Activated gamma-delta T cell (primary cell): ENCODE results near the gene PSMA7.
"Not testable (repeated sequence)": the region's sequence is repeated elsewhere in the genome, so short reads cannot be mapped to it uniquely, and the experiment has no call there.

Experiments
- DNase-seq: peaks from one replicate; lab custom pipeline; 2025; lab: John Stamatoyannopoulos, UW

Gene PSMA7

DNA sequence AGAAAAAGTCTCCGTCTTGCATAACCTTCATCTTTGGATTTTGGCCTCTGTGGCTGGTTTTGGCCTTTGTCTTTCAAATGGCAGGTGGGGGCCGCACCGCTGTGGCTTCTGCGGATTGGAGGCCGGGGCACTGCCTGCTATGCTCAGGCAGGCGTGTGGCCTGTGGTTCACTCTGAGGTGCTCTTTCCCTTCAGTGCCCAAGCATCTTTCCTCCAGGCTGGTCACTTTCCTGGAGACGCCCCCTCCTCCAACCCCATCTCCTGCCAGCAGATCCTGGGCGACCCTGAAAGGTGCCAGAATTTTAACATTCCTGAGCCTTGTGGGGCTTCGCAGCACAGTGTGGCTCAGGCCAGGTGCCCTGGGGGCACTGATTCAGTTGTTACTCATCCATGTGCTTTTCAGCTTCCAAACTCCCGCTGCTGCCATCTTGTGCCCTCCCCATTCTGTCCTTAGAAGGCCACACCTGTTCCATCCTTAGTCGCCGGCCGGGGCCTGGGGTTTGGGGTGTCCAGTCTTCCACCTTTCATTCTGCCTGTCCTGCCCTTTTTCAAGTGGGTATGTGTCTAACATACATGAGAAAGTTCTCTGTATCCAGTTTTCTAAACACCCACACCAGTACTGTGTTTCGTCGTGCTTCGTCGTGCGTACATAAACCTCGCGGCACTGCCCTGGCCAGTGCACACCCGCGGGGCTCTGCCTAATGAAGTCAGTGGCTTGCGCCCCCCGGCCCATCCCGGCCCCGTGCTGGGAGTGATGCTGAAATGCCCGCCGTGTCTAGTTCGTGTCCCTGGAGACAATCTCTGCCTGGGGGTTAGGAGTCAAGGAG, 12.4 kb upstream of the PSMA7 start:
- DNase-seq, result no peak

DNA sequence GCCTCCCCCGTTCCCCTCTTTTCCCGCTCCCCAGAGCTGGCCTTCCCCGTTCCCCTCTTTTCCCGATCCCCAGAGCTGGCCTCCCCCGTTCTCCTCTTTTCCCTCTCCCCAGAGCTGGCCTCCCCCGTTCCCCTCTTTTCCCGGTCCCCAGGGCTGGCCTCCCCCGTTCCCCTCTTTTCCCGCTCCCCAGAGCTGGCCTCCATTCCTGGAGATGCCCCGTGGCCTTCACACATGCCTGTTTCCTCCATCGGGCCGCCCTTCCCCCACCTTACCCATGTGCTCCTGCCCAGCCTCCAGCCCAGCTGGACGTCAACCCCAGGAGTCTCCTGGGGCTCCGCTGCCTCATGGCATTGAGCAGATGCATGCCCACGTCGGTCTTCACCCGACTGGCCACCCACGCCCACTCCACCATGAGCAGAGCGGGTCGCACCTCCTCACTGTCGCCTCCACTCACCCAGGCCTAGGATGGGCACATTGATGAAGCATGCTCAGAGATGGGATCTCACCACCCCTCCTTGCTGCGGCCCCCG, 8.7 kb upstream of the PSMA7 start:
- DNase-seq, result no peak

- DNase-seq, result no peak
These were observed 8.0 kb upstream of the PSMA7 start for GRCh38 chr20:62151225-62151624.

- no peak for DNase-seq
These were observed 7.0 kb upstream of the PSMA7 start for GRCh38 chr20:62150310-62150575.

- DNase-seq, result no peak
These were observed 6.5 kb upstream of the PSMA7 start for GRCh38 chr20:62149532-62150309.

DNA sequence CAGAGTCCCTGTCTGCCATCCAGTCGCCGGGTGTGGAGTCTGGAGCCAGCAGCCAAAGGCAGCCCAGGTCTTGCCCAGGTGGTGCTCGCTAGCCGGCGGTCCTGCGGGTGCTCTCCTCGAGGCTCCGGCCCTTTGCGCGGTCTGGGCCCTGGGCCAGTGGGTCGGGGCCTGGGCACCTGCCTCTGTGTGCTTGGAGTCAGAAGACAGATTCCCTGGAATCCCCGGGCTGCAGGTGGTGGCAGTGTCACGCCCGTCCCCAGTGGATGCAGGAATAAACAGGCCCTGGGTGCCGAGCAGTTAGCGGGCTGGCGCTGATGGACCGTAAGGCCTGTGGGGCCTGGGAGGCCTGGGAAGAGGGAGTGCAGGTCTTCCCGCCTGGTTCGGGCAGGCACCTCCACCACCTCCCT, 5.7 kb upstream of the PSMA7 start:
- DNase-seq, result no peak

DNA sequence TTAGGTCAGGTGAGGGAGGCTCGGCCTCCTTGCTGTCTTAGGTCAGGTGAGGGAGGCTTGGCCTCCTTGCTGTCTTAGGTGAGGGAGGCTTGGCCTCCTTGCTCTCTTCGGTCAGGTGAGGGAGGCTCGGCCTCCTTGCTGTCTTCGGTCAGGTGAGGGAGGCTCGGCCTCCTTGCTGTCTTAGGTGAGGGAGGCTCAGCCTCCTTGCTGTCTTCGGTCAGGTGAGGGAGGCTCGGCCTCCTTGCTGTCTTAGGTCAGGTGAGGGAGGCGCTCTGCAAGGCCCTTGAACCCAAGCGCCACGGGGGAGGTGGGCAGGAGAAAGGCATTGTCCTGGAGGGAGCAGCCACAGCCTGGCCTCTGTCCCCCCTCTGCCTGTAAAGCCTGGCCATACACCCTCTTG, 5.2 kb upstream of the PSMA7 start:
- not testable (repeated sequence) for DNase-seq

- DNase-seq, result no peak
These were observed 4.3 kb upstream of the PSMA7 start for GRCh38 chr20:62147528-62147927.

GRCh38 chr20:62147125-62147524, 3.9 kb upstream of the PSMA7 start:
- no peak for DNase-seq

- DNase-seq, result no peak
These were observed 3.0 kb upstream of the PSMA7 start for GRCh38 chr20:62146019-62146755.

DNA sequence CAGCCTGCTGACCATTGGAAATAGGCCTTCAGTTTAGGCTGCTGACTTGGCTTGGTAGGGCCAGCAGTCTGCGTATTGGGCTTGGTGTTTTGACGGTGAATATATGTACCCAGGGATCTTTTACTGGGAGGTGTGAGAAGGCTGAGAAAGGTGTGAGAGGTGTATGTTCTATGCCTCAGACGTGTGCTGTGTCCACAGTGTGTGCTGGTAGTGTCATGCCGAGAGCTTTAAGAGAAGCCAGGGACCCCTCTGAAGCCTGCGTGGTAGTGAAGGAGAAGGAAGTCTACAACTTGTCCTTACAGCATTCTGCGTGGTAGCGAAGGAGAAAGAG, 2.5 kb upstream of the PSMA7 start:
- DNase-seq, result no peak

- no peak for DNase-seq
These were observed 997 bp upstream of the PSMA7 start for GRCh38 chr20:62143957-62144825.

- DNase-seq, result no peak
These were observed 728 bp downstream of the PSMA7 start for GRCh38 chr20:62142252-62143080.

DNA sequence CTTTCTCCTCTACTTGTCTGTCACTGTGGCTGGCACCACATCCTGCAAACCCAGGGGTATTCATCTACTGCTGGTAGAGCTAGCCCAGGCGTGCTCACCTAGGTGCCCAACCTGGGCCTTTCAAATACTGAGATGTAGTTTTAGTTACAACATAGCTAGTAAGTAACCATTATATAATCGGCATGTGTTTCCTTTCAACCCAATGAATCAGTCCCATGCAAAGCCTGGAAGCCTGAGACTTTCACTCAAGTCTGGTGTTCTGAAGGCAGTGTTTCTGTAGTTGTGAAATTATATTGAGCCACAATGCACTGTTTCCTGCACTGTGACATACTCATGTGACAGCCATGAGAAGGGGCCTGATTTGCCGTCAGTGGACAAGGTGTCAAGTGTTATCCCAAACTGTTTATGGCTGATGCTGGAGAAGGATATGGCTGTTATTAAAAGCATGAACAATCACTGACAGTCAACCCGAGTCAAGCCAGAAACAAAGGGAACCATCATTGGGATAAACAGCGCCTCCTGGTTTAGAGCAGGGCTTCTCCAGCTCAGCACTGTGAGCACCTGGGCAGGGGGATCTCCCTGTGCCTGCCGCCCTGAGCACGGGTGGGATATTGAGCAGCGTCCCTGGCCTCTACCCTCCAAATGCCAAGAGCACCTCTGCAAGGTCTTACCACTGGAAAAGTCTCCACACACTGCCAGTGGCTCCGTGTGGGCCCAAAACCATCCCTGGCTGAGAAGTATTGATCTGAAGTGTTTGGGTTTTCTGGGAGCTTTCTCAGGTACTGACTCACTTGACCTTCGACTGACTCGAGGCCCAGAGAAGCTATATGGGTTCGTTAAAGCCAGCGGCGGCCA, 1.6 kb downstream of the PSMA7 start:
- DNase-seq, result no peak

DNA sequence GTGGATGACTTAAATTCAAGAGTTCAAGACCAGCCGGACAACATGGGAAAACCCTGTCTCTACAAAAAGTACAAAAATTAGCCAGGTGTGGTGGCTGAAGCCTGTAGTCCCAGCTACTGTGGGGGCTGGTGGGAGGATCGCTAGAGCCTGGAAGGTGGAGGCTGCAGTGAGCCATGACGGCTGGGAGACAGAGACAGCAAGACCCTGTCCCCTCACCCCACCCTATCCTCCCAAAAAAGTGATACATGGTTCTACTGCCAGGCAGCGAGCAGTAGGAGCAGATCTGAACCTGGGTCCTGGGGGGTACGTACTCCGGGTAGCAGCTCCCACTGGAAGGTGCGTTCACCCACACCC, 2.2 kb downstream of the PSMA7 start:
- no peak for DNase-seq

- DNase-seq, result no peak
These were observed 3.6 kb downstream of the PSMA7 start for GRCh38 chr20:62139636-62140035.

DNA sequence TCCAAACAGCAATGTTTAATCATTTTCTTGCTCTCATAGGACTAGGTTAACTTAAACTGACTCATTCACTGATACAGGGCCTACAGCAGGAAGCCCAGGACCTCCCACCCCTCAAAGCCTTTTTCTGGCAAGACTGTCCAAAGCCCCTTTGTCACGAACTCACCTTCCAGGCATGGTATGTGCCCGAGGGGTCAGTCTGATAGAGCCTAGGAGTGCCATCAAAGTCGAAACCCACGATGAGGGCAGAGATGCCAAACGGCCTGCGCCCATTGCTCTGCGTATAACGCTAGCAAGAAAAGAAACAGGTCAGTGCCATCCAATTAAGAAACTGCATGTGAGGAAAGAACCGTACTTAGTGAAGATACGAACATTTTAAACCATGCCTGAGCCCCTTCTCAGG, 4.3 kb downstream of the PSMA7 start:
- no peak for DNase-seq

- no peak for DNase-seq
These were observed 5.0 kb downstream of the PSMA7 start for GRCh38 chr20:62138204-62138543.

DNA sequence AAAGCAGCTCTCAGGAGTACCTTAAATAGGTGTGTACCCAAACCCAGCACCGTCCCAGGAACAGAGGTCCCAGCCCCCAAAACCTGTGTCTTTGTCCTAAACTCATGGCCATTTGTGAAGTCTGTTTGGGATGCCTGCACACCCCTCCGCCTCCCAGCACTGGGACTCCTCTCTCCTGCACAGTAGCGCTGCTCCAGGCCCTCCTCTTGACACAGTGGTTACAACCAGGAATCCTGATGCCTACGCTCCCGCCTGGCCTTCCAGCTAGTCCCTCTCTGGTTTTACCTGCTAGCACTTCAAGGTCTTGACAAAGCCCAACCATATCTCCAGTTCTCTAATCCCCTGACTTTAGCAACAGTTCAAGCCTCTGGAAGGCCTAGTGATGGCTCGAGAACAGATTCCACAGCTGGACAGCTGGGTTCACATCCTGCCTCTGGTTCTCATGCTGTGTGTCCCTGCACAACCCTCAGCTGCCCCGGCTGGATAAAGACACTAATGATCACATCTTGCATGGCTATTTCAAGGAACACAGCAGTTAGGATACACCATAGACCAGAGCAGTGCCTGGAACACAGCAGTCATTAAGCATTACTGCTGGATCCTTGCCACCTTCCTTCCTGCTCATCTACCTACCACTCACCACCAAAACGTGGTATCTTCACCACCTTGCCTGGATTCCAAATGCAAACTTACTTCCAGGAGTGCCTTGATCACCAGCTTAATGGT, 5.6 kb downstream of the PSMA7 start:
- no peak for DNase-seq

DNA sequence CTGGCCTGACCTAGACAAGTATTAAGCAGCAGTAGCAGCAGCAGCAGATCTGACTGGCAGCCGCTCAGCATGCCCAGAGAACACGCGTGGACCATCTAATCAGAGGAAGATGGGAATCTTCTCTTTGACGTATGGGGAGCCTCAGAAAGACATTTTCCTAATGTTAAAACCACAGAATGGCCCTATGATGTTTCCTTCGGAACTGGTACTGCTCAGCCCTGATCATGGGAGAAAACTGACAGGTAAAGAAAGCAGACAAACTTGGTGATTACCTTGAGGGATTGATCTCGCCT, 6.2 kb downstream of the PSMA7 start:
- DNase-seq, result no peak
